GM12892 (cell line): ENCODE data around the gene MBD5.

Experiments
- POLR2A ChIP-seq: IDR thresholded peaks from 2 replicates; pipeline ENCODE4 v1.6.1; 2011; ENCODE audit warnings: low read depth, low read length, control low read depth
- POLR2AphosphoS5 ChIP-seq: IDR thresholded peaks from 2 replicates; pipeline ENCODE4 v1.6.1; 2011; ENCODE audit warnings: low read depth, low read length, control low read depth

DNA sequence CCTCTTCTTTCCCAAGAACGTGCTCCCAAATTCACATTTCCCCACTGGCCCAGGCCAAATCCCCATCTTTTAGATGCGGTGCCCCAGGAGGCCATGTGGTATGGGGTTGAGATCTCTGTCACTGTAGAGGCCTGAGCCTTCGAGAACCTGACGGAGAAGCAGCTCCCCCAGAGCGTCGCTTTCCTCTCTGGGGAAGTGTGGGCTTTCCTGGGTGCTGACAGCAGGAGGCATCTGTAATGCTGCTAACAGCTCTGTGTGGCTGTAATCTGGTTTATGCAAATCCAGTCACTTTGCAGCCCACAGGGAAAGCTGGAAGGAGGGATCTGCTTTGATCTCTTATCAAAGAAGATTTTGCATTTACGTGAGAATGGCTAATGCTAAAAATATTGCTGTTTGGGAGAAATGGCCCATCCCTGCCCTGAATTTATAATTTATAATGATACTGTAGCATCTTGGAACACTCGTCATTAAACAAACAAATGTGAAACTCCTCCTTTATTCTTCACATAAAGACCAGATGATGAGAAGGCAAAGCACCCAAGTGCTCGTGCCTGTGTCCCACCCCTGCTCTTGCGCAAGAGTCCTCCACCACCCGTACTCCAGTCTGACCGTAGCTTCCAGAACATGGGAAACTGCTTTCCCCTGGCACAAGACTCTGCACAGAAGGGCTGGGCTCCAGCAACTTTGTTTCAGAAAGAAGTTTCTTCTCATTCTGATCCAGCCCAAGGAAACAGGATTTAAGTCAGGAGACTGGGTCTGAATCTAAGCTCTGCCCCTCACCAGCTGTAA, 513.7 kb downstream of the MBD5 start:
- TF ChIP-seq POLR2AphosphoS5: no peak
- TF ChIP-seq POLR2A: no peak
